ENCODE data around the gene CCNK.

DNA sequence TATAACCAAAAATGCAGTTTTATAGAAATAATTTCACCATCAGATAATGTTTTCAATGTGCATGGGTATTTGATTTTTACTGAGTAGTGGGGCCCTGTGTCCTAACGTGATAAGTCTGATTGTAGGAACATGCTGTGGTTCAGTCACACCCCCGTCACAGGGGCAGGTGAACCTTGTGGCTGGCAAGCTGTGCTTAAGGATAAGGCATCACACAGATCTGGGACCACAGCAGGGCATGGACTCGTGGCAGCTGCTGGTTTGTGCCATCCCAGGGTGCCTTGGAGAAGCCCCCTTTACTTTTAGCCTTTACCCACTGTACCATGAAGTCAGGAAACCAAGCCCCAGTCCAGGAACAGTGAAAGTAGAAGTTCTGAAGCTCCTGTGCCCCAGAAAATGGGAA lies 16.7 kb downstream of the CCNK start:
- TF ChIP-seq, protein P1, sequence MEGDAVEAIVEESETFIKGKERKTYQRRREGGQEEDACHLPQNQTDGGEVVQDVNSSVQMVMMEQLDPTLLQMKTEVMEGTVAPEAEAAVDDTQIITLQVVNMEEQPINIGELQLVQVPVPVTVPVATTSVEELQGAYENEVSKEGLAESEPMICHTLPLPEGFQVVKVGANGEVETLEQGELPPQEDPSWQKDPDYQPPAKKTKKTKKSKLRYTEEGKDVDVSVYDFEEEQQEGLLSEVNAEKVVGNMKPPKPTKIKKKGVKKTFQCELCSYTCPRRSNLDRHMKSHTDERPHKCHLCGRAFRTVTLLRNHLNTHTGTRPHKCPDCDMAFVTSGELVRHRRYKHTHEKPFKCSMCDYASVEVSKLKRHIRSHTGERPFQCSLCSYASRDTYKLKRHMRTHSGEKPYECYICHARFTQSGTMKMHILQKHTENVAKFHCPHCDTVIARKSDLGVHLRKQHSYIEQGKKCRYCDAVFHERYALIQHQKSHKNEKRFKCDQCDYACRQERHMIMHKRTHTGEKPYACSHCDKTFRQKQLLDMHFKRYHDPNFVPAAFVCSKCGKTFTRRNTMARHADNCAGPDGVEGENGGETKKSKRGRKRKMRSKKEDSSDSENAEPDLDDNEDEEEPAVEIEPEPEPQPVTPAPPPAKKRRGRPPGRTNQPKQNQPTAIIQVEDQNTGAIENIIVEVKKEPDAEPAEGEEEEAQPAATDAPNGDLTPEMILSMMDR (IDR thresholded peaks at IDR 0.05; ENCODE audit: low read depth, low read length, poor library complexity, severe bottlenecking): no peak
- no peak for TF ChIP-seq EZH2phosphoT487 (IDR thresholded peaks at IDR 0.05; ENCODE audit: borderline replicate concordance, low read length)
